ENCODE results near the gene BFSP1.

DNA sequence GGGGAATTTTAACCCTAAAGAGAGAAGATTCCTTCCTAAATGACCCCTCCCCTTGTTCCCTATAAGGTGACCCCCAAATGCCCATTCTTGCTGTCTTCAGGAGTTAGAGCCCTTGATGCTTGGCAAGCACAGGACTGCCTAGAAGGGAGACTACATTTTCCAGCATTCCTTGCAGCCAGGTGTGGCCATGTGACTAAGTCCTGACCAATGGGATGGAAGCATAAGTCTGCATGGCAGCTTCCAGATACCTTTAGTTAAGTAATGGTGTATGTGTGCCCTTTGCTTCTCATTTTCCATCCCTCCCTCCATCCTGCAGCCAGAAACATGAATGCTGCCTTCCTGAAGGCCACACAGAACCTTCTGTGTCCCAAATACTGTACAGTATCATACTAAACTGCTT lies 5.5 kb downstream of the BFSP1 start:
- TF ChIP-seq, protein P1, sequence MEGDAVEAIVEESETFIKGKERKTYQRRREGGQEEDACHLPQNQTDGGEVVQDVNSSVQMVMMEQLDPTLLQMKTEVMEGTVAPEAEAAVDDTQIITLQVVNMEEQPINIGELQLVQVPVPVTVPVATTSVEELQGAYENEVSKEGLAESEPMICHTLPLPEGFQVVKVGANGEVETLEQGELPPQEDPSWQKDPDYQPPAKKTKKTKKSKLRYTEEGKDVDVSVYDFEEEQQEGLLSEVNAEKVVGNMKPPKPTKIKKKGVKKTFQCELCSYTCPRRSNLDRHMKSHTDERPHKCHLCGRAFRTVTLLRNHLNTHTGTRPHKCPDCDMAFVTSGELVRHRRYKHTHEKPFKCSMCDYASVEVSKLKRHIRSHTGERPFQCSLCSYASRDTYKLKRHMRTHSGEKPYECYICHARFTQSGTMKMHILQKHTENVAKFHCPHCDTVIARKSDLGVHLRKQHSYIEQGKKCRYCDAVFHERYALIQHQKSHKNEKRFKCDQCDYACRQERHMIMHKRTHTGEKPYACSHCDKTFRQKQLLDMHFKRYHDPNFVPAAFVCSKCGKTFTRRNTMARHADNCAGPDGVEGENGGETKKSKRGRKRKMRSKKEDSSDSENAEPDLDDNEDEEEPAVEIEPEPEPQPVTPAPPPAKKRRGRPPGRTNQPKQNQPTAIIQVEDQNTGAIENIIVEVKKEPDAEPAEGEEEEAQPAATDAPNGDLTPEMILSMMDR (IDR thresholded peaks at IDR 0.05; ENCODE audit: poor library complexity), result no peak
- no peak for TF ChIP-seq EZH2phosphoT487 (IDR thresholded peaks at IDR 0.05; ENCODE audit: low read depth, severe bottlenecking, unreplicated experiment)

All from hepatocyte (in vitro differentiated cells).